ENCODE measurements around the gene IRX3. TPM values are rescaled to one million over a fixed set of nuclear protein-coding genes. Genes with fewer than 3 reads are reported as not detected.

The IRX3 gene
- total RNA-seq, 1 experiment from 2014 or later = 17.6 TPM

GRCh38 chr16:54331241-54332002, 44.8 kb upstream of the IRX3 start:
- POLR2A ChIA-PET = interaction anchor here (1.0 to 1.5 kb wide), 3 partner anchors 10 to 302 kb away, joined by 3 to 4 read pairs (median 4); no protein-coding TSS in a partner anchor
- H3K4me3 Mint-ChIP-seq (ENCODE audit: unreplicated experiment) = no peak overlapping the region
- peaks cover 6% of the 10 kb centered on the region for H3K36me3 Mint-ChIP-seq (ENCODE audit: insufficient read depth, unreplicated experiment)

GRCh38 chr16:54327609-54328008, 41.0 kb upstream of the IRX3 start:
- TF ChIP-seq CTCF (IDR thresholded peaks at IDR 0.05; ENCODE audit: unreplicated experiment) = no peak
- ChIA-PET CTCF (no interaction called here), POLR2A (no interaction called here)
- no peaks in the 10 kb centered on the region for H3K9me3 Mint-ChIP-seq (ENCODE audit: unreplicated experiment)
- H3K27ac Mint-ChIP-seq (ENCODE audit: low read depth, unreplicated experiment) = no peak overlapping the region
- BruUV-seq (replicated peaks) = no TSS peak
- H3K27me3 Mint-ChIP-seq (ENCODE audit: insufficient read depth, unreplicated experiment) = no peaks in the 10 kb centered on the region
- DNase-seq (ENCODE audit: unreplicated experiment) = no peak
- peaks cover 5% of the 10 kb centered on the region for H3K4me1 Mint-ChIP-seq (ENCODE audit: insufficient read depth, unreplicated experiment)
- H3K4me3 Mint-ChIP-seq (ENCODE audit: unreplicated experiment) = no peak overlapping the region
- intact Hi-C loops (cut with micrococcal nuclease) = no loop called here
- H3K36me3 Mint-ChIP-seq (ENCODE audit: insufficient read depth, unreplicated experiment) = peaks cover 6% of the 10 kb centered on the region

More at GRCh38 chr16:54331241-54332002, 44.8 kb upstream of the IRX3 start:
- intact Hi-C loops (cut with micrococcal nuclease) = no loop called here
- Mint-ChIP-seq H3K27me3 (ENCODE audit: insufficient read depth, unreplicated experiment) (no peaks in the 10 kb centered on the region), H3K27ac (ENCODE audit: low read depth, unreplicated experiment) (no peak overlapping the region), H3K9me3 (ENCODE audit: unreplicated experiment) (no peaks in the 10 kb centered on the region), H3K4me1 (ENCODE audit: insufficient read depth, unreplicated experiment) (peaks cover 8% of the 10 kb centered on the region)
- no peak for TF ChIP-seq CTCF (IDR thresholded peaks at IDR 0.05; ENCODE audit: unreplicated experiment)
- CTCF ChIA-PET = interaction anchor here (0.5 to 1.6 kb wide), 4 partner anchors 11 to 14 kb away, joined by 3 to 4 read pairs (median 4); no protein-coding TSS in a partner anchor
- DNase-seq (ENCODE audit: unreplicated experiment) = no peak
- BruUV-seq (replicated peaks) = no TSS peak

GRCh38 chr16:54326266-54326662, 39.7 kb upstream of the IRX3 start:
- POLR2A ChIA-PET = no interaction called here

More at GRCh38 chr16:54326266-54326662, 39.7 kb upstream of the IRX3 start:
- CTCF ChIA-PET = no interaction called here
- Mint-ChIP-seq H3K4me1 (ENCODE audit: insufficient read depth, unreplicated experiment) (peaks cover 5% of the 10 kb centered on the region), H3K27ac (ENCODE audit: low read depth, unreplicated experiment) (no peak overlapping the region), H3K9me3 (ENCODE audit: unreplicated experiment) (no peaks in the 10 kb centered on the region), H3K36me3 (ENCODE audit: insufficient read depth, unreplicated experiment) (peaks cover 6% of the 10 kb centered on the region), H3K4me3 (ENCODE audit: unreplicated experiment) (no peak overlapping the region), H3K27me3 (ENCODE audit: insufficient read depth, unreplicated experiment) (no peaks in the 10 kb centered on the region)
- no peak for TF ChIP-seq CTCF (IDR thresholded peaks at IDR 0.05; ENCODE audit: unreplicated experiment)
- BruUV-seq (replicated peaks) = no TSS peak
- intact Hi-C loops (cut with micrococcal nuclease) = no loop called here
- DNase-seq (ENCODE audit: unreplicated experiment) = no peak
